Neural progenitor cell (in vitro differentiated cells): ENCODE data around the gene REXO5. TPM values are rescaled to one million over a fixed set of nuclear protein-coding genes. Genes with fewer than 3 reads are reported as not detected.
A peak's percentile ranks its signal among the peaks of the same experiment; 100 is the strongest.

ENCODE experiments used
- DNase-seq: peaks from one replicate; pipeline ENCODE4 v3.0.0-alpha.2; 2016; ENCODE audit warnings: low spot score
- H2AFZ ChIP-seq: fragments of 200-600 bp; sonication (generic); replicated peaks from 2 replicates; pipeline ENCODE4 v1.6.1; 2016; ENCODE audit warnings: antibody characterized with exemption
- H3F3A ChIP-seq: fragments of 200-600 bp; sonication (generic); 2 replicates; pipeline ENCODE4 v1.6.1; 2016; ENCODE audit warnings: antibody characterized with exemption, low read depth
- H3K27ac ChIP-seq: fragments of 200-600 bp; sonication (generic); 2 replicates; pipeline ENCODE4 v1.5.1; 2016; ENCODE audit warnings: mild to moderate bottlenecking
- H3K27me3 ChIP-seq: fragments of 200-600 bp; sonication (generic); 2 replicates; pipeline ENCODE4 v1.6.1; 2016; ENCODE audit warnings: mild to moderate bottlenecking, moderate library complexity
- H3K36me3 ChIP-seq: fragments of 200-600 bp; sonication (generic); 2 replicates; pipeline ENCODE4 v1.5.1; 2016
- H3K4me1 ChIP-seq: fragments of 200-600 bp; sonication (generic); 2 replicates; pipeline ENCODE4 v1.6.1; 2016; ENCODE audit warnings: mixed run types
- H3K4me2 ChIP-seq: fragments of 200-600 bp; sonication (generic); 2 replicates; pipeline ENCODE4 v1.6.1; 2016
- H3K4me3 ChIP-seq: fragments of 200-600 bp; sonication (generic); 2 replicates; pipeline ENCODE4 v1.5.1; 2016
- H3K79me2 ChIP-seq: fragments of 200-600 bp; sonication (generic); 2 replicates; pipeline ENCODE4 v1.6.1; 2016; ENCODE audit warnings: low read depth
- H3K9ac ChIP-seq: fragments of 200-600 bp; sonication (generic); 2 replicates; pipeline ENCODE4 v1.6.1; 2016
- H3K9me3 ChIP-seq: fragments of 200-600 bp; sonication (generic); 2 replicates; pipeline ENCODE4 v1.5.1; 2016; ENCODE audit warnings: low read depth
- H4K20me1 ChIP-seq: fragments of 200-600 bp; sonication (generic); 2 replicates; pipeline ENCODE4 v1.6.1; 2016; ENCODE audit warnings: low read depth
- H3K27ac Mint-ChIP-seq: 3 replicates; pipeline ENCODE4 v1.8.0; 2021; ENCODE audit warnings: mixed read lengths
- H3K27me3 Mint-ChIP-seq: 2 replicates; pipeline ENCODE4 v1.8.0; 2022; ENCODE audit warnings: low read depth, mild to moderate bottlenecking, inconsistent platforms, moderate library complexity, mixed read lengths; ENCODE audit not compliant: insufficient read depth
- H3K36me3 Mint-ChIP-seq: 3 replicates; pipeline ENCODE4 v1.8.0; 2021; ENCODE audit warnings: mixed read lengths
- H3K4me1 Mint-ChIP-seq: 3 replicates; pipeline ENCODE4 v1.8.0; 2021; ENCODE audit warnings: mixed read lengths
- H3K4me3 Mint-ChIP-seq: 3 replicates; pipeline ENCODE4 v1.8.0; 2021; ENCODE audit warnings: mild to moderate bottlenecking, moderate library complexity, mixed read lengths
- H3K9me3 Mint-ChIP-seq: 3 replicates; pipeline ENCODE4 v1.8.0; 2020; ENCODE audit warnings: mixed read lengths
- EZH2 ChIP-seq: fragments of 200-600 bp; sonication (generic); IDR thresholded peaks from 2 replicates; pipeline ENCODE4 v1.6.1; 2017; ENCODE audit warnings: antibody characterized with exemption, mild to moderate bottlenecking, moderate library complexity
- EZH2phosphoT487 ChIP-seq: fragments of 200-600 bp; sonication (generic); IDR thresholded peaks from 2 replicates; pipeline ENCODE4 v1.6.1; 2017; ENCODE audit warnings: antibody characterized with exemption
- total RNA-seq: library from RNA; depleted of rRNA; stranded (reverse); fragments of >200 nt; gene quantifications from 2 replicates; pipeline ENCODE4 v1.2.3, GENCODE V29; 2015; ENCODE audit warnings: low replicate concordance
- TF ChIP-seq, protein P1 (sequence below): fragments of 200-600 bp; sonication (generic); IDR thresholded peaks from 2 replicates; pipeline ENCODE4 v1.5.1; 2017; ENCODE audit warnings: antibody characterized with exemption, mild to moderate bottlenecking

The REXO5 gene
- total RNA-seq, 1 donor from 2014 or later = 13.1 TPM

DNA sequence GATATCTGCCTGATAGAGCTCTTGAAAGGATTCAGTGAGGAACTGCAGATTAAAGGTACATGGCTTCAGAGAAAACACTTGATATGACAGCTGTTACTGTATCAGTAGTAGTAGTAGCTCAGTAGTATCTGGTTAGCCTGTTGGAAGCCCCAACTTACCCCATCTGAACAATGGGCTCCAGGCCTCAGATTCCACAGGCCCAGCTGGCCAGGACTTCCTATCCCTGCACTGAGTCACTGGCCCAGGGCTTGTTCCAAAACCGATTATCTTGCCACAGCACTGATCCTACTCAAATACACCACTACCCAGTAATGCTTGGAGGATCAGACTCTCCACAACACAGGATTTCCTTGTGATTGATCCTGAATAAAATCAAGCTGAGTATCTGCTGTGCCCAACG, 61.3 kb downstream of the REXO5 start:
- Histone ChIP-seq H3K4me2 (no peak overlapping the region), H3K4me3 (no peak overlapping the region), H3K9me3 (no peaks in the 10 kb centered on the region), H2AFZ (no peak overlapping the region), H3K27ac (no peak overlapping the region), H3K27me3 (no peaks in the 10 kb centered on the region), H3K79me2 (peaks cover 73% of the 10 kb centered on the region), H3K4me1 (peaks cover 28% of the 10 kb centered on the region), H4K20me1 (peaks cover 23% of the 10 kb centered on the region), H3K36me3 (no peaks in the 10 kb centered on the region), H3F3A (peaks cover 25% of the 10 kb centered on the region), H3K9ac (no peak overlapping the region)
- no peaks in the 10 kb centered on the region for H3K9me3 Mint-ChIP-seq
- H3K36me3 Mint-ChIP-seq = no peaks in the 10 kb centered on the region
- peaks cover 2% of the 10 kb centered on the region for H3K27me3 Mint-ChIP-seq
- TF ChIP-seq, protein P1, sequence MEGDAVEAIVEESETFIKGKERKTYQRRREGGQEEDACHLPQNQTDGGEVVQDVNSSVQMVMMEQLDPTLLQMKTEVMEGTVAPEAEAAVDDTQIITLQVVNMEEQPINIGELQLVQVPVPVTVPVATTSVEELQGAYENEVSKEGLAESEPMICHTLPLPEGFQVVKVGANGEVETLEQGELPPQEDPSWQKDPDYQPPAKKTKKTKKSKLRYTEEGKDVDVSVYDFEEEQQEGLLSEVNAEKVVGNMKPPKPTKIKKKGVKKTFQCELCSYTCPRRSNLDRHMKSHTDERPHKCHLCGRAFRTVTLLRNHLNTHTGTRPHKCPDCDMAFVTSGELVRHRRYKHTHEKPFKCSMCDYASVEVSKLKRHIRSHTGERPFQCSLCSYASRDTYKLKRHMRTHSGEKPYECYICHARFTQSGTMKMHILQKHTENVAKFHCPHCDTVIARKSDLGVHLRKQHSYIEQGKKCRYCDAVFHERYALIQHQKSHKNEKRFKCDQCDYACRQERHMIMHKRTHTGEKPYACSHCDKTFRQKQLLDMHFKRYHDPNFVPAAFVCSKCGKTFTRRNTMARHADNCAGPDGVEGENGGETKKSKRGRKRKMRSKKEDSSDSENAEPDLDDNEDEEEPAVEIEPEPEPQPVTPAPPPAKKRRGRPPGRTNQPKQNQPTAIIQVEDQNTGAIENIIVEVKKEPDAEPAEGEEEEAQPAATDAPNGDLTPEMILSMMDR = no peak
- no peak for TF ChIP-seq EZH2
- H3K4me1 Mint-ChIP-seq = peaks cover 24% of the 10 kb centered on the region
- DNase-seq = no peak
- H3K4me3 Mint-ChIP-seq = no peak overlapping the region
- no peak overlapping the region for H3K27ac Mint-ChIP-seq

DNA sequence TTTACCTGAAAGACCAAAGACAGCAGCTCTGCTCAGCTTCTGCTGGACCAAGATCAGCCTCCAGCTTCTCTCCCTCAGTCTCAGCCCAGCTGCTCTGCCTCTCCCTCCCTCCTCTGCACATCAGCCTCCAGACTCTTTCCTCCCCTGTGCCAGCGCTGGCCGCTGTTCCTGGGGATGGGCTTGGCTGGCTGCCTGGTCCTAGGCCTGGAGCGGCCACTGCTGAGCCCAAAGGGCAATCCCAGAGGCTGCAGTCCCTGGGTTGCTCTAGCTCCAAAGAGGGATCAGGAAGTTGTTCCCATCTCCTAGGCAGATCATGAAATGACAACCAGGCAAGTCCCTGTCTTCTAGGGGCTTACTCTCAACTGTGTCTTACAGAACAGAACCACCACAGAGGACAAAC, 62.6 kb downstream of the REXO5 start:
- H3K4me1 Mint-ChIP-seq = peaks cover 24% of the 10 kb centered on the region
- H3K4me2 ChIP-seq = no peak overlapping the region
- no peaks in the 10 kb centered on the region for H3K9me3 Mint-ChIP-seq
- no peak overlapping the region for H3K27ac Mint-ChIP-seq
- peaks cover under 1% of the 10 kb centered on the region for H3K27me3 Mint-ChIP-seq
- H3K4me3 Mint-ChIP-seq = no peak overlapping the region
- H3K9me3 ChIP-seq = no peaks in the 10 kb centered on the region
- H3K79me2 ChIP-seq = peaks cover 70% of the 10 kb centered on the region
- no peak overlapping the region for H3K9ac ChIP-seq
- no peaks in the 10 kb centered on the region for H3K27me3 ChIP-seq
- peaks cover 31% of the 10 kb centered on the region for H4K20me1 ChIP-seq
- H2AFZ ChIP-seq = no peak overlapping the region
- no peaks in the 10 kb centered on the region for H3K36me3 ChIP-seq
- no peak for TF ChIP-seq EZH2
- peak; percentile 16 for DNase-seq
- no peak overlapping the region for H3K4me3 ChIP-seq
- peaks cover 28% of the 10 kb centered on the region for H3K4me1 ChIP-seq
- no peak overlapping the region for H3K27ac ChIP-seq
- peaks cover 25% of the 10 kb centered on the region for H3F3A ChIP-seq
- no peaks in the 10 kb centered on the region for H3K36me3 Mint-ChIP-seq

DNA sequence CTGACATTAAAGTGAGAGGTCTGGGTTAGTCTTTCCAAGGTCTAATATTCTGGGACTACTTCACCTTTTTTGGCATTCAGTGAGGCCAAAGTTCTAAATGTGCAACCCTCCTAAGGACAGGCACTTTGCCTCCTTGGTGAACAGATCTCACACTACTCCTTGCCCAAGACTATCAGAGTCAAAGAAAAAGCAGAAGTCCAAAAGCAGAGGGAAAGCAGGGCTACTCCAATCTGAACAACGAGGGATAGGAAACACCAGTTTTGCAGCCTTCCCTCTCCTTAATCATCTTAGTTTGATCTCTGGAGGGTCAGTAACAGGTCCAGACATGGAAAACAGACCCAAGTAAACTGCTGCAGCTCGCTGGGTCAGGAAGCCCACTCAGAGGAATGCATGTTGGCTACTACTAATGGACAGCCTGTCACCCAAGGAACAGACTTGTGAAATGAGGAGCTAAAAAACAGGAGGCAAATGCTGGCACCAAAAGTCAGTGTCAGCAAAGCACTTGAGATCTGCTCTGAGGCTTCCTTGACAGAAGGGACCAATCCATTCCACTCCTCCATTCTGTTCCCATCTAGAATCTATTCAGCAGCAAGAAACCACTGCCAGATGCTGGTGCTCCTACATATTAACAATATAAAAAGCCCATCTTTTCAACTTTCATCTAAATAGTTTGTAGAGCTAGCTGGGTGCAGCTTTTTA, 63.9 kb downstream of the REXO5 start:
- peaks cover 28% of the 10 kb centered on the region for H3K4me1 ChIP-seq
- no peak overlapping the region for H2AFZ ChIP-seq
- H3K79me2 ChIP-seq = peaks cover 70% of the 10 kb centered on the region
- peaks cover 25% of the 10 kb centered on the region for H3F3A ChIP-seq
- peaks cover 31% of the 10 kb centered on the region for H4K20me1 ChIP-seq
- no peaks in the 10 kb centered on the region for H3K9me3 ChIP-seq
- Mint-ChIP-seq H3K27me3 (no peaks in the 10 kb centered on the region), H3K9me3 (no peaks in the 10 kb centered on the region), H3K27ac (no peak overlapping the region), H3K4me1 (peaks cover 24% of the 10 kb centered on the region), H3K4me3 (no peak overlapping the region), H3K36me3 (no peaks in the 10 kb centered on the region)
- TF ChIP-seq EZH2 (no peak), EZH2phosphoT487 (no peak)
- TF ChIP-seq, protein P1 = no peak
- H3K27ac ChIP-seq = no peak overlapping the region
- H3K9ac ChIP-seq = no peak overlapping the region
- no peaks in the 10 kb centered on the region for H3K36me3 ChIP-seq
- no peak for DNase-seq
- no peaks in the 10 kb centered on the region for H3K27me3 ChIP-seq
- no peak overlapping the region for H3K4me2 ChIP-seq
- H3K4me3 ChIP-seq = no peak overlapping the region

DNA sequence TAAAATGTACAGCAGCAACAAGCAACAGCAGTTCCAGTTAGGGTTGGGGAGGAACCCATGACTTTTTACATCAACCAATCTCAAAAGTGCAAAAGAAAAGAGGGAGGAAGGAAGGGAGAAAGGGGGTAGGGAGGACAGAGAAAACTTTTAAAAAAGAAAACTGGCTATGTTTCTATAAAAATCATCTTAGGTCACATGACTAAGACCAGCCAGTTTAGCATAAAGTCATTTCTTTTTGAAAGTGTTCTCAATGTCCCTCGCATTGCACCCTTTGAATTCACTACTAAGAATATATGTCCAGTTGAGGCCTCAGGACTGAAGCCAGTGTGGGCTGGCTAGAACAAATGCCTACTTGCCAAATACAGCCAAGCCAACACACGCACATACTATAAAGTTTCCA, 64.9 kb downstream of the REXO5 start:
- no peaks in the 10 kb centered on the region for H3K9me3 ChIP-seq

More for the DNA sequence above, 64.9 kb downstream of the REXO5 start:
- no peak overlapping the region for H3K4me3 ChIP-seq
- Mint-ChIP-seq H3K36me3 (no peaks in the 10 kb centered on the region), H3K27me3 (no peaks in the 10 kb centered on the region), H3K9me3 (no peaks in the 10 kb centered on the region), H3K27ac (no peak overlapping the region), H3K4me3 (no peak overlapping the region), H3K4me1 (peaks cover 14% of the 10 kb centered on the region)
- no peak overlapping the region for H2AFZ ChIP-seq
- H3K79me2 ChIP-seq = peaks cover 75% of the 10 kb centered on the region
- H3F3A ChIP-seq = peaks cover 16% of the 10 kb centered on the region
- H3K4me1 ChIP-seq = peaks cover 18% of the 10 kb centered on the region
- no peak for TF ChIP-seq EZH2phosphoT487
- no peaks in the 10 kb centered on the region for H3K36me3 ChIP-seq
- H4K20me1 ChIP-seq = peaks cover 31% of the 10 kb centered on the region
- no peak overlapping the region for H3K9ac ChIP-seq
- H3K27me3 ChIP-seq = no peaks in the 10 kb centered on the region
- no peak for DNase-seq
- H3K4me2 ChIP-seq = no peak overlapping the region
- H3K27ac ChIP-seq = no peak overlapping the region
